HG03095 (cell line): ENCODE data around the gene ALKBH8.
A peak's percentile ranks its signal among the peaks of the same experiment; 100 is the strongest.
"Not testable (repeated sequence)": the region's sequence is repeated elsewhere in the genome, so short reads cannot be mapped to it uniquely, and the experiment has no call there.

Experiments
- ATAC-seq: cut with Tn5 transposase; IDR thresholded peaks from one replicate; pipeline ENCODE4 v1.9.1; 2021; ENCODE audit warnings: moderate library complexity; ENCODE audit not compliant: unreplicated experiment

Gene ALKBH8

DNA sequence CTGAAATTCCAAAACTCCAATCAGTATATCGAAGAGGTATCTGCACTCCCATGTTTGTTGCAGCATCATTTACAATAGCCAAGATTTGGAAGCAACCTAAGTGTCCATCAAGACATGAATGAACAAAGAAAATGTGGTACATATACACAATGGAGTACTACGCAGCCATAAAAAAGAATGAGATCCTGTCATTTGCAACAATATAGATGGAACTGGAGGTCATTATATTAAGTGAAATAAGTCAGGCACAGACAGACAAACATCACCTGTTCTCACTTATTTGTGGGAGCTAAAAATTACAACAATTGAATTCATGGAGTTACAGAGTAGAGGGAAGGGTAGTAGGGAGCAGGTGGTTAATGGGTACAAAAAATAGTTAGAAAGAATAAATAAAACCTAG is 13.6 kb upstream of the ALKBH8 start:
- not testable (repeated sequence) for ATAC-seq

DNA sequence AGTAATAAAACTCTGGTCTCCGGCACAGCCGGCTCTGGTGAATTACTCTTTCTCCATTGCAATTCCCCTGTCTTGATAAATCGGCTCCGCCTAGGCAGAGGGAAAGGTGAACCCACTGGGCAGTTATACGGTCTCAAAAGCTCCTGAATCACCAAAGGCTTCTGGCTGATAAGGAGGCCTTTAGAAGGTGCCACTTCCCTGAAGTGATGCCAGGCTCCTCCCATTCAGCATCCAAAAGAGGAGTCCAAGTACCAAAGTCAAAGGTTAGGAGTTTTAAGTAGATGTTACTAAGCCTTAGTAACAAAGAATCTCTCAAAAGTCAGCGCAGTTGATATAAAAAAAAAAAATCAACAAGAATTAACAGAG is 11.8 kb upstream of the ALKBH8 start:
- ATAC-seq, result no peak

DNA sequence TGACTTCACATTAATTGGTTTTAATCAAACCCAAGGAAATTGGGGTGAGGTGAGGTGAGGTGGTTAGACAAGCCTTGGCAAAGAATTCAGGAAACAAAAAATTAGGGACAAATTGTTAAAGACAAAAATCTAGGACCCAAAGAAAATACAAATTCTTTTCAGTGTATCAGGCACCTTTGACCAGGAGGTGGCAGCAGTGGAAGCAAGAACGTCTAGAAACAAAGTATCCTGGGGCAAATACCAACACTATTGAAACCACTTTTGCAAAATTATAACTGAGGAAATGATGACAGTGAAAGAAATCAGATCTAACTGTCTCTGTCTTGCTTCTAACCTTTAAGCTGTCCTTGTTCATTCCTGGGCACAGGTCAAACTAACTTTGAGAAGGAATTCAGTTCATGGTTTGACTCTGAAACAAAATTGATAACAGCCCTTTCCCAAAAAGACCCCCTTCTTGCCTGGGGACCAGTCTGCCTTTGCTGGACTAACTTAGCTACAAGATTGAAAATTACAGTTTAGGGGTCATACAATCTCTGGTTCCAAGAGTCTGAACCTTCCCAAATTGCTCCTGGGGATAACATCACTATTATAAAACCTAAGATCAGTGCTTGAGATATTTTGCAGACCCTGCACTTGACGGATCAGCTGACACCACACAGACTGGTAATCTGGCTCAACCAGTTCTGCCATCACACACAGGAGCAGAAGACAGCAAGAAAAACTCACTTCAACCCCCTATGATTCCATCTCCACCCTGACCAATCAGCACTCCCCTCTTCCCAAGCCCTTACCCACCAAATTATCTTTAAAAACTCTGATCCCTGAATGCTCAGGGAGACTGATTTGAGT is 11.2 kb upstream of the ALKBH8 start:
- not testable (repeated sequence) for ATAC-seq

DNA sequence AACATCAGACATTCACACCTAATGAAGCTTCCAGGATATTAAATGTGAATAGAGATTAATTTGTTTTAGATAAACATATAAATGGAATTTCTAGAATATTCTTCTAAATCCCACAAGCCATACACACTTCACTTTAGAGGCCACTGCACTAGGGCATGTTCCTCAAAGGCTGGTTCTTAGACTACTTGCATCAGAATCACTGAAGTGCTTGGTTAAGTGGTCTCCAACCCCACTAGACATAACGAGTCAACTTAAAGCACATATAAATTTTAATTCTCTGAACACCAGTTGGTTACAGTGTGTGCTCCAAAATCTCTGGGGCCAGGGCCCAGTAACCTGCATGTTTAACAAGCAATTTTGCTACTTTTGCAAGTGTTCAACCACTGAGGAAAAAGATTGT is 7.9 kb upstream of the ALKBH8 start:
- no peak for ATAC-seq

DNA sequence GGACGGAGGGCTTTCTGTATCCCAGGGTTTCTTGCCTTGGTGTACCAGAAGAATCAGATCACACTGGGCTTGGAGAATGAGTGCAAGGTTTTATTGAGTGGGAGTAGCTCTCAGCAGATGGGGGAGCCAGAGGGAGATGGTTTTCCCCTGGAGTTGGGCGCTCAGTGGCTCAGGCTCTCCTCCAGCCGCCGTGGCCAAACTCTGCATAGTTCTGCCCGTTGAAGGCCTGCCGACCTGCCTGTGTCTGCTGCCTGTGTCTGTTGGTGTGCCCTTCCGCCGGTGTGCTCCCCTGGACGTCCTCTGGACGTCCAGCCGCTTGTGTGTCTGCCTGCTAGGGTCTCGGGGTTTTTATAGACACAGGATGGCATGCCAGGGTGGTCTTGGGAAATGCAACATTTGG is 4.5 kb upstream of the ALKBH8 start:
- ATAC-seq, result no peak

DNA sequence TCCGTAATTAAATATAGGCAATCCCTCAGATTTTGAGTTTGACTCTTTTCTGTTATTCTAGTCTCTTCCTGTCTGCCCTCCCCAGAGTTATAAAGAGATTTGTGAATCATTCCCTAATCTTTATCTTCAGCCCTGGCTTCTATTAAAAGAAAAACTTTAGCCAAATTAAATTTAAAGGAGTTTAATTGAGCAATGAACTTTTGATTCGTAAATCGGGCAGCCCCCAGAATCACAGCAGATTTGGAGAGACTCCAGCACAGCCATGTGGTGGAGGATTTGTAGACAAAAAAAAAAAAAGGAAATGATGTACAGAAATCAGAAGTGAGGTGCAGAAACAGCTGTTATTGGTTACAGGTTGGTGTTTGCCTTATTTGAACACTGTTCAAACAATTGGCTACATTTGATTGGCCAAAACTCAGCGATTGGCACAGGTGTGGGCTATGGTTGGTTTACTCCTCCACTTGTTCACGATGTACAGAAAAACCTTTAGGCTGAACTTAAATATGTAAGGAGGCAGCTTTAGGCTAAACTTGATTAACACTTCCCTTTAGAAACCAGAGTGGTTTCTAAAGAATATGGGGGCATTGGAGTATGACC is 2.3 kb upstream of the ALKBH8 start:
- ATAC-seq, result peak; percentile 26

DNA sequence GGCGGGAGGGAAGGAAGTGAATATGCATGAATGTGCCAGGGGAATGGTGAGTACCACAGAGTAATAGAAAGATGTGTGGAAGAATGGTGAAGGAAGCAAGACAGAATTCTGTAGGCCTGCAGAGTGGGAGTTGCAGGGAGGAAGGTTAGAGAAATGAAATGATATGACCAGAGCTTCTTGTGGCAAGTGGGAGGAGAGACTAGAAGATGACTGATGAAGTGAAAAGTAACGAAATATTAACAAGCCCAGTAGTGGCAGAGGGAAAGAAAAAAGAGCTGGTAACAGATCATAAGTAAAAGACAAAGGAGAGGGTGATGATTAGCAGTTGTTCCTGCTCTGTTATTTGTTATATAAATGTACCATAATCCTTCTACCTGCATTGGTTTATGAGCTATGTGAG is 1.0 kb upstream of the ALKBH8 start:
- ATAC-seq, result no peak

DNA sequence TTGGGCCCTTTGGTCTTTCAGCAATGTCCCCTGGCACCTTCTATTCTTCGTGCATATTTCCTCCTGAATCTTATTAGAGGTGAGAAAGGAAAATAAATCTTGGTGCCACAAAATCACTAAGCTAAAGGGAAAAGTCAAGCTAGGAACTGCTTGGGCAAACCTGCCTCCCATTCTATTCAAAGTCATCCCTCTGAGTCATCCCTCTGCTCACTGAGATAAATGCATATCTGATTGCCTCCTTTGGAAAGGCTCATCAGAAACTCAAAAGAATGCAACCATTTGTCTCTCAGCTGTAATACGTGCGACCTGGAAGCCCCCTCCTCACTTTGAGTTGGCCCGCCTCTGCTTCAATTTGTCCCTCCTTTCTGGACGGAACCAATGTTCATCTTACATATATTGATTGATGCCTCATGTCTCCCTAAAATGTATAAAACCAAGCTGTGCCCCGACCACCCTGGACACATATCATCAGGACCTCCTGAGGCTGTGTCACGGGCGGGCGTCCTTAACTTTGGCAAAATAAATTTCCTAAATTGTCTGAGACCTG is 493 bp upstream of the ALKBH8 start:
- ATAC-seq, result peak; percentile 2

DNA sequence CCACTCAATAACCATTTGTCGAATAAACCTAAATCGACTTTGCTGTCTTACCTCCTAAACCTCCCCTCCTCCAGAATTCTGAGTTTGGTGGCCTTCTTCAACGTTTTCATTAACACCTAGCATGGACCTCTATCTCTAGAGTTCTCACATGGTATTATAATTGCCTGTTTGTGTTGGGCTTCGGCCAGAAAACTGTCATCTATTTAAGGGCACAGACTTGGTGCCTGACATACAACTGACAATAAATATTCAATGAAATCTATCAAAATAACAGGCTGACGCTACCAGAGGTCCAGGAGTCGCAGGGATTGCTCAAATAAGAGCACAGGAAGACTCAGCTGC is 687 bp downstream of the ALKBH8 start:
- no peak for ATAC-seq

DNA sequence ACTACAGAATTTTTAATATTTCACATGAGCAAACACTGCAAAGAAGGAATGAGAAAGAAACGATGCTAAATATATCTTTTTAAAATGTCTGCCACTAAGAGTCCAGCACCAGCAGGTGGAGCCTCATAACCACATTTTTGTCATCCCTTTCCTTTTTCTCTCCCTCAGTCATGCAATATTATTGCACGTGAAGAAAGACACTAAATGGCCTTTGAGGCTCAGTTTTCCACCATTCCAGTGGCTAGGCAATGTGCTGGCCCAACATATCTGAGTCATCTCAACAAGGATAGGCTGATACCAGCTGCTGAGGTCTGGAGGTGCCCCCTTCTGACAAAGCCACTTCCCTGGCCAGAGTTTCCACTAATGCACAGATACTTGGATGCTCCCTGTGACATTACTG is 1.8 kb downstream of the ALKBH8 start:
- peak; percentile 33 for ATAC-seq

DNA sequence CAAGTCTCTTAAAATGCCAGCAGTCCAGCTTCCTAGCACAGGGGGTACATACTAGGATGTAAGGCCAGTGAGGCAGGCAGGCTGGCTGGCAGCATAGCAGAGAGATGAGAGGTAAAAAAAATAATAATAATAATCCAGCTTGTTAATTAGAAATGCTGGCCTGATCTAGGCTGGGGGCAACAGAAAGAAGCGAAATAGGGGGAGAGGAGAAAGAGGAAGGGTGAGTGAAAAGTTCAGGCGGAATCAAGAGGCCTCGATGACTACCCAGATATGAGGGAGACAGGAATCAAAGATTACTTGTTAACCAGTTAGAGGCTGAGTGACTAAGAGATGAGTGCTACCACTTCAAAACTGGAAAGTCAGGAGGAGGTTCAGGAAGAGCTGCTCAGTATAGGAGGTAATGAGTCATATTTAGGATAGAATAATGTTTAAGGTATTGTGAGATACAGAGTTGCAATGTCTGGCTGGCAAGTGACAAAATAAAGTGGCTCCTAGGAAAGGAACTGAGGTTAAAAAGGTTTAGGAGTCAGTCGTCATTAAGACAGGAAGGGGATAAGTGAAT is 2.8 kb downstream of the ALKBH8 start:
- no peak for ATAC-seq

DNA sequence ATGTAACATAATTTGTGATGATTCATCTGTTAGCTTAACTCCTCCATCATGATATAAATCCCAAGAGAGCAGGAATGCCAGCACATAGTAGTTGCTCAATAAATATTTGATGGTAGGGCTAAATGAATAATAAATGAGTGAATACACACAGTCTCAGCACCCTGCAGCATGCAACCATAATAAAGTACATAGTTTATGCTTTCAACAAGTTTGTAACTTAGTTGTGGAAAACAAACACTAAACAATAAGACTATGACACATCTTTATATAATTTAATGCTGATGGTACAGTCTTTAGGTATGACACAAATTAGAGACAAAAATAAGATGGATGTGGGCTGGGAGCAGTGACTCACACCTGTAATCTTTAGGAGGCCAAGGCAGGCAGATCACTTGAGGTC is 3.8 kb downstream of the ALKBH8 start:
- ATAC-seq, result no peak

DNA sequence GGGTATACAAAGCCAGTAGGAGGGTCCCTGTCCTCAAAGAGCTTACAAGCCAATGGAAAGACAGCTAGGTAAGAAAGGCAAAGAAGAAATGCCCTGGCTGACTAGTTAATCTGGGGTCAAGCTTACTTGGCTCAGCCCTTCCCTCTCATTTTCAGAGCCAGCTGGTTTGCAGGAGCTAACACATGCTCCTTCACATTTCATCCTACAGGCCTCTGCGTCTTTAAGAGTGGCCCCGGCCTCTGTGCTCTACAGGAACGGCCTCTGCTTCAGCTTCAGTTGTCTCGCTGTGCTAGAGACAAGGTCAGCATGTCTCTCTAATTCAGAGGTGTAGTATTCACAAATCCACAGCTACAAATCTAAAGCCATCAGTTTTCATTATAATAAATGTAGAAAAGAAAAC is 15.2 kb downstream of the ALKBH8 start:
- ATAC-seq, result no peak

DNA sequence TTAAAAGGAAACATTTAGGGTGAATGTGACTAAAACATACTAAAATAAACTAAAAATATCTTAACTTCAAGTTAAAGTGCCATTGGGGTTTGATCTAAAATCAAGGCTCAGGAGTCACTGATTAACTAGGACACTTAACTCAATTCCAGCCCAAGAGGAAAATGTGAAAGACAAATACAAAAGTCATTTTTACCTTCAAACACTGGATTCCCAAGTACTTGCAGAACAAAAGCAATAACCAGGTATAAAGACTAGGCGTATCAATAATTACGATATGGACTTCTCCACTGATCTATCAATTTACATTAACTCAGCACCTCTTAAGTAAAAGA is 15.6 kb downstream of the ALKBH8 start:
- no peak for ATAC-seq

DNA sequence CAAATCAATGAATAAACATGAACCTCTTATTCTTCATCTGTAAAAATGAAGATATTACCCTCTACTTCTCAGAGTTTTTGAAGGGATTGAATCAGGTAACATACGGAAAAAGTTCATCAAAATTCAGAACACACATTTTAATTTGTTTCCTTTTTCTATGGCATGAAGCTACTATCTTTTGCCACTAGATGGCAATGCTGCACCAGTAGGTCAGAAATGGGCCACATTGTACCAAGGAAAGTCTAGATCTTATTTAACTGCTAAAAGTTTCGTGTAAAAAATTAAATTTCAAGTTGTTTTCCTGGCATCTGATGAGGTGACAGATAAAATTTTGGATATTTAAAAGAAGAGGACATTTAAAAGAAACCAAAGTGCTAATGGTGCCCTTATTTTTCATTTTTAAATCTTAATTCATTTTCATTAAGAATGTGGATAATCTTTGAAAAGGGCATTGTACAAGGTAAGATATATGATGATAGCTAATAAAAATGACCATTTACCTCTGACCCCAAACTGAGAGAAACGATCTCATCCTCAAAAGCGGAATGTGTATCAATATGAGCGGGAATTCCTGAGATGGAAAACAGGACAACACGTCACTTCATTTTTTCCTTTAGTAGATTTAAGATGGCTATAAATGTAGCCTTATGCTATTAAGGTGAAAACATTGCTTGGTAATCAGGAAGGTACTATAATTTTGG is 16.1 kb downstream of the ALKBH8 start:
- peak; percentile 70 for ATAC-seq

DNA sequence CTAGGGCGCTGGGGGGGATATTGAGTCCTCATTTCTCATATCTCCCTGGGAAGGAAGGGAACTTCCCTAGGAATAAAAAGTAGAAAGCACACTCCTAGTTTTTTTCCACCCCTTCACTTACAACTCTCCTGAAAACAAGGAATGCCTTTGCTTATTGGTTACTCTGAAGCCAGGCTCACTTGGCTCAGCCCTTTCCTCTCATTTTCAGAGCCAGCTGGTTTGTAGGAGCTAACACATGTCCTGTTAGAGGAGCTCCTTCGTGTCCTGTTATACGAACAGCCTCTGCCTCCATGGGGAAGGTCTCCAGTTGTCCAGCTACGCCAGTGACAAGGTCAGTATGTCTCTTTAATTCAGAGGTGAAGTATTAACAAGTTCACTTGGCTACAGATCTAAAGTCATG is 17.6 kb downstream of the ALKBH8 start:
- no peak for ATAC-seq

DNA sequence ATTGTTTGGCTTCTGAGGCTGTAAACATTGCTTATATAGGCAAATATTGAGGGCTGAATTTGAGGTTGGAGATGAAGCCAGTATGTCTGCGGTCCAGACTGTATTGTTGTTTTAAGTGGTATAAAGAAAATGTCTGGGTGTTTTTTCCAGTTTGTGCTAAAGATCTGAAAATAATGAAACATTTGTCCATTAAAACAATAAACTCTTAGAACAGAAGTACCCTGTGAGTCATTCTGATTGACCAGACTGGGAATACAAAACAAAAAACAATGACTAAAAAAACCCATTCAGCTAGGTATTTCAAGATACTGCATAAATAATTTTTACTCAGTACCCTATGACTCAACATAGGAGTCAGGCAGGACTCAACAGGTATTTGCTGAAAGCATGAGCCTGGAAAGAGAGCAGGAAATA is 20.4 kb downstream of the ALKBH8 start:
- no peak for ATAC-seq

DNA sequence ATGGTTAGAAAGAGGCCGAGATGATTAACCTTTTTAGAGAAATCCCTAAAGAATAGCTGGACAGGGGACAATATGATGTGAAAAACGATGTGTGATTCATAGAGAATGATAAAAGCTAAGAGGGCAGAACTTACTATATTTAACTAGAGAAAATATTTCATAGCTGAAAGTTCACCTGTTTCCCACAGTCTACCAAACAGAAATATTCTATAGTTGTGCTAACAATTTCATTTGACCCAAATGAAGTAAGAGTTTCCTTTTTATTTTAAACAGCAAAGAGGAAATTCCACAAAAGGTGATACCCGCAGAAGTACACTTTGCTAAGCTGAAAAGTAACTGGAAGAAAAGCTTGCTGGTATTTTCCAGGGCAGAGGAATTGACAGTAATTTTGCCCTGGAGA is 26.7 kb downstream of the ALKBH8 start:
- no peak for ATAC-seq

DNA sequence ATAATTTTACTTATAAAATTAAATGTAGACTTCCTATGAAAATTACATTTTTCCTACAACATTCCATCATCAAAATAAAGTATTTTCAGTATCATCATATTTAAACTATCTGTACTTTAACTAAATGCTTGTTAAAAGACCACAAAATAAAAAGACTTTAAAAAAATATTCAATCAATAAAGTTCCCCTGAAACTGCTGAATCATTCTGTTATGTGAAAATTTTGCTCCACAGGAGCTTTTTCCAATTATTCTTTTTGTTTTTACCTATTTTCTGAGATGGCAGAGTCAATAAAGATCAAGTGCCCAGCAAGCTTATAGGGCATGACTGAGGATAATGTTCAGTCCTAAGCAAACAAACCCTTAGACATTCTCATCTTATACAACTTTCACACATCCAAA is 27.3 kb downstream of the ALKBH8 start:
- ATAC-seq, result no peak

DNA sequence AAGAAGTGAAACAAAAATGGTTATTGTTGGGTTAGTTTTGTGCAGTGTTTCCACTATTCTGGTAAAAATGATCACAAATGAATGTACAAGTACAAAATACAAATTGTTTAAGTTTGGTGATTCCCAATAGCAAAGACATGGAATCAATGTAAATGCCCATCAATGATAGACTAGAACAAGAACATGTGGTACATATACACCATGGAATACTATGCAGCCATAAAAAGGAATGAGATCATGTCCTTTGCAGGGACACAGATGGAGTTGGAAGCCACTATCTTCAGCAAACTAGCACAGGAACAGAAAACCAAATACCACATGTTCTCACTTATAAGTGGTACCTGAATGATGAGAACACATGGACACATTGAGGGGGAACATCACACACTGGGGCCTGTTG is 28.4 kb downstream of the ALKBH8 start:
- not testable (repeated sequence) for ATAC-seq

DNA sequence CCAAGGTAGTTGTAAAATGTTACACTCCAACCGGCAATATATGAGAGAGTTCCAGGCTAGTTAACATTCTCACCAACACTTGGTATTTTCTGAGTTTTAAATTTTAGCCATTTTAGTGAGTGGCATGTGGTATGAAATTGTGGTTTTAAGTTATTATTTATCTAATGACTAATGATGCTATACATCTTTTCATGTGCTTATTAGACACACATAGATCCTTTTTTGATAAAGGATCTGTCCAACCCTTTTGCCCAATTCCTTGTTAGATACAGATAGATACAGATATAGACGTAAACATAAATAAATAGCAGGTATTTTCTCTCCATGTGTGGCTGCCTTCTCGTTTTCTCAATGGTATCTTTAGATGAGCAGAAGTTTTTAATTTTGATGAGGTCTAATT is 39.3 kb downstream of the ALKBH8 start:
- no peak for ATAC-seq

DNA sequence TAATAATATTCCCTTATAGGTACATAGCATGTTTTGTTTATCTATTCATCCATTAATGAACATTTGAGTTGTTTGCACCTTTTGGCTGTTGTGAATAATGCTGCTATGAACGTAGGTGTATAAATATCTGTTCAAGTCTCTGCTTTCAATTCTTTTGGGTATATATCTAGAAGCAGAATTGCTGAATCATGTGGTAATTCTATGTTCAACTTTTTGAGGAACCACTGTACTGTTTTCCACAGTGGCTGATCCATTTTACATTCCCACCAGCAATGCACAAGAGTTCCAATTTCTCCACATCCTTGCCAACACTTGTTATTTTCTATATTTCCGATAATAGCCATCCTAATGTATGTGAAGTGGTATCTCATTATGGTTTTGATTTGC is 56.7 kb downstream of the ALKBH8 start:
- ATAC-seq, result no peak
